HEK293T (cell line): ENCODE measurements around the gene TBX21.

Experiments used
- BHLHE40 ChIP-seq: fragments of 450-650 bp; IDR thresholded peaks from 2 replicates; pipeline ENCODE4 v1.6.1; 2016; ENCODE audit warnings: mild to moderate bottlenecking, moderate library complexity, borderline replicate concordance
- CTBP1 ChIP-seq: fragments of 450-650 bp; IDR thresholded peaks from 2 replicates; pipeline ENCODE4 v1.6.1; 2016; ENCODE audit warnings: borderline replicate concordance
- FOXA1 ChIP-seq: fragments of 450-650 bp; IDR thresholded peaks from 2 replicates; pipeline ENCODE4 v1.6.1; 2016; ENCODE audit warnings: mild to moderate bottlenecking
- FOXK2 ChIP-seq: fragments of 450-650 bp; IDR thresholded peaks from 2 replicates; pipeline ENCODE4 v1.6.1; 2016; ENCODE audit warnings: mild to moderate bottlenecking
- FOXM1 ChIP-seq: fragments of 450-650 bp; IDR thresholded peaks from 2 replicates; pipeline ENCODE4 v1.6.1; 2017; ENCODE audit warnings: mild to moderate bottlenecking, borderline replicate concordance
- HDGF ChIP-seq: fragments of 450-650 bp; IDR thresholded peaks from 2 replicates; pipeline ENCODE4 v1.6.1; 2017; ENCODE audit warnings: antibody characterized with exemption, borderline replicate concordance
- L3MBTL2 ChIP-seq: fragments of 450-650 bp; conservative IDR thresholded peaks from 2 replicates; pipeline ENCODE4 v1.6.1; 2016; ENCODE audit warnings: mild to moderate bottlenecking
- LEF1 ChIP-seq: fragments of 450-650 bp; IDR thresholded peaks from 2 replicates; pipeline ENCODE4 v1.6.1; 2017; ENCODE audit warnings: mild to moderate bottlenecking, borderline replicate concordance
- NFRKB ChIP-seq: fragments of 450-650 bp; IDR thresholded peaks from 2 replicates; pipeline ENCODE4 v1.6.1; 2016; ENCODE audit warnings: mild to moderate bottlenecking, moderate library complexity
- SP1 ChIP-seq: fragments of 450-650 bp; IDR thresholded peaks from 2 replicates; pipeline ENCODE4 v1.6.1; 2017
- SUZ12 ChIP-seq: fragments of 450-650 bp; IDR thresholded peaks from 2 replicates; pipeline ENCODE4 v1.6.1; 2016; ENCODE audit warnings: mild to moderate bottlenecking
- ZNF384 ChIP-seq: fragments of 450-650 bp; IDR thresholded peaks from 2 replicates; pipeline ENCODE4 v1.6.1; 2016
- TF ChIP-seq, protein P1 (sequence below): fragments of 450-650 bp; IDR thresholded peaks from 2 replicates; pipeline ENCODE4 v1.6.1; 2016

DNA sequence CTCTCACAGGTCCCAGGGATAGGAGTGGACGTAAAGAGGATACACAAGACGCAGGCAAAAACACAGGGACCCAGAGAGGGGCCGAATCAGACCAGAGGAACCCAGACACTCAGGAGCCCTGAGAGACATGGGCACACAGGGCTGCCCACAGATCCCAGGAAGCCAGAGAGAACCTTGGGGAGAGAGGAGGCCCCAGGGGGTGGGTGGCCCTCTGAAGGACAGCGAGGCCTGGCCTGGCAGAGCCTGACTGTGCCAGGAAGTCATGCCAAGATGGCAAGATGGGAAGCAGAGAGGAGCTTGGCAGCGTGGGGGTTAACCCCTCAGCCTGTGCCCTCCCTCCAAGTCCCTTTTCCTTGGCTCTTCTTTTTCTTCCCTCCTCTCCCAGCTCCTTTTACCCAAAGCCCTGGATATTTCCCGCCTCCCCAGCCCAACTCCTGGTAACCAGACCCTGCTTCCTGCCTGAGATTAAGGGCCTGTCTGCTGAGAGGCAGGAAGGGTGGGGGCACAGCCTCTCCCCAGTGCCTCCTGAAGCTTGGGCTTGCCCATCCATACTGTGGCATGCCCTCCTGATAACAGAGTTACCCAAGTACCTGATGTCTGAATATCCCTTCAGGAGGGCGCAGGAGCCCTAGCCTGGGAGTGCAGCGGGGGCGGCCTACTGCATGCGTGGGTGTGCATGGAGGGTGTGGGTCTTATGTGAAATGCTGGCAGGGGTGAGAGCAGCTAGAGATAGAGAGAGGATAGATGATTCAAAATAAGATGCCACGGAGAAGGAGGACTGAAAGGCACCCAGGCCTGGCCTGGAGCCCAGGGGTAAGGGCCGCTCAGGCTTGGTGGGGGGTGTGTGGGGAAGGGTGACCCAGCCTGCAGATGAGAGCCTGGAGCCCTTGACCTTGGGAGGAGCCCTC lies 6.0 kb upstream of the TBX21 start:
- no peak for TF ChIP-seq FOXA1
- no peak for TF ChIP-seq LEF1
- TF ChIP-seq BHLHE40 = no peak
- no peak for TF ChIP-seq FOXK2
- TF ChIP-seq NFRKB = no peak
- no peak for TF ChIP-seq SUZ12
- TF ChIP-seq SP1 = no peak
- TF ChIP-seq L3MBTL2 = no peak
- TF ChIP-seq FOXM1 = no peak
- TF ChIP-seq CTBP1 = no peak
- TF ChIP-seq ZNF384 = no peak
- TF ChIP-seq, protein P1, sequence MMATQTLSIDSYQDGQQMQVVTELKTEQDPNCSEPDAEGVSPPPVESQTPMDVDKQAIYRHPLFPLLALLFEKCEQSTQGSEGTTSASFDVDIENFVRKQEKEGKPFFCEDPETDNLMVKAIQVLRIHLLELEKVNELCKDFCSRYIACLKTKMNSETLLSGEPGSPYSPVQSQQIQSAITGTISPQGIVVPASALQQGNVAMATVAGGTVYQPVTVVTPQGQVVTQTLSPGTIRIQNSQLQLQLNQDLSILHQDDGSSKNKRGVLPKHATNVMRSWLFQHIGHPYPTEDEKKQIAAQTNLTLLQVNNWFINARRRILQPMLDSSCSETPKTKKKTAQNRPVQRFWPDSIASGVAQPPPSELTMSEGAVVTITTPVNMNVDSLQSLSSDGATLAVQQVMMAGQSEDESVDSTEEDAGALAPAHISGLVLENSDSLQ = no peak
- TF ChIP-seq HDGF = no peak
